Measurements from ENCODE around the gene COL13A1.
A peak's percentile ranks its signal among the peaks of the same experiment; 100 is the strongest.

COL13A1 gene

DNA sequence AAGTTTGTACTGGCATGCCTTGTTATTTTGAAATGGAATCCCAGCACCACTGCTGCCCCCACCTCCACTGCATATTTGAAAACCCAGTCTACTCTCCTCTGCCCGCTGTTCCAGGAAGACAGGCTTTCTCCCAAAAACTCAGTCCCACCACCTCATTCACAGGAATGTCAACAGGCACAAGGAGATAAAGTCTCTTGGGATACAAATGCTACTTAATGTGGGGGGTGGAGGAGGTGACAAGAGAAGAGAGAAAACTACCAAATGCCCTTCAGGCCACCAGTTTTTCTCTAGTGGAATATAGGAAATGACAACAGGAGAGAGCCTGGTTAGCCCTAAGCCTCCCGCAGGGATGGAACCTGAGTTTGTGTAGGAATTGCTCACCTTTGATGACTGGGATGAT, 1.0 kb upstream of the COL13A1 start:
- DNase-seq (ENCODE audit: extremely low spot score) = no peak
- POLR2A ChIA-PET = no interaction called here
- TF ChIP-seq, protein P1, sequence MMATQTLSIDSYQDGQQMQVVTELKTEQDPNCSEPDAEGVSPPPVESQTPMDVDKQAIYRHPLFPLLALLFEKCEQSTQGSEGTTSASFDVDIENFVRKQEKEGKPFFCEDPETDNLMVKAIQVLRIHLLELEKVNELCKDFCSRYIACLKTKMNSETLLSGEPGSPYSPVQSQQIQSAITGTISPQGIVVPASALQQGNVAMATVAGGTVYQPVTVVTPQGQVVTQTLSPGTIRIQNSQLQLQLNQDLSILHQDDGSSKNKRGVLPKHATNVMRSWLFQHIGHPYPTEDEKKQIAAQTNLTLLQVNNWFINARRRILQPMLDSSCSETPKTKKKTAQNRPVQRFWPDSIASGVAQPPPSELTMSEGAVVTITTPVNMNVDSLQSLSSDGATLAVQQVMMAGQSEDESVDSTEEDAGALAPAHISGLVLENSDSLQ (IDR thresholded peaks at IDR 0.05) = no peak
- TF ChIP-seq SP1 (IDR thresholded peaks at IDR 0.05) (no peak), BHLHE40 (IDR thresholded peaks at IDR 0.05; ENCODE audit: borderline replicate concordance) (no peak)
- CTCF ChIA-PET = interaction anchor here (0.8 to 3.1 kb wide), 7 partner anchors 11 to 156 kb away, joined by 3 to 33 read pairs (median 4); no protein-coding TSS in a partner anchor

DNA sequence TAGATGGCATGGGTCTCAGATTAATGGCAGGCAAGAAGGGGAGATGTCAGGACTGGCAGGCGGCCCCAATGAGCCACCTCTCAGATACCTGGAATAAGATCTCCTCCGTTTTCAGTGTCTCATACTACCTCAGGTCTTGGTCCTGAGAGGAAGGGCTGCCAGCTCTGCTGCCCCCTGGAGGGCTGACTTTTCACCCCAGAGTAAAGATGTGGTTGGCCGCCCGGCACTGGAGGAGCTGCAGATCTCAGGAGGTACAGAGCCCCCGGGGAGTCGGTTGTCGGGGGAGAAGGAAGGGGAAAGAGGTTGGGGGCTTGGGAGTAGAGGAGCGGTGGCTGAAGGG, 642 bp upstream of the COL13A1 start:
- DNase-seq (ENCODE audit: extremely low spot score) = peak; percentile 70

DNA sequence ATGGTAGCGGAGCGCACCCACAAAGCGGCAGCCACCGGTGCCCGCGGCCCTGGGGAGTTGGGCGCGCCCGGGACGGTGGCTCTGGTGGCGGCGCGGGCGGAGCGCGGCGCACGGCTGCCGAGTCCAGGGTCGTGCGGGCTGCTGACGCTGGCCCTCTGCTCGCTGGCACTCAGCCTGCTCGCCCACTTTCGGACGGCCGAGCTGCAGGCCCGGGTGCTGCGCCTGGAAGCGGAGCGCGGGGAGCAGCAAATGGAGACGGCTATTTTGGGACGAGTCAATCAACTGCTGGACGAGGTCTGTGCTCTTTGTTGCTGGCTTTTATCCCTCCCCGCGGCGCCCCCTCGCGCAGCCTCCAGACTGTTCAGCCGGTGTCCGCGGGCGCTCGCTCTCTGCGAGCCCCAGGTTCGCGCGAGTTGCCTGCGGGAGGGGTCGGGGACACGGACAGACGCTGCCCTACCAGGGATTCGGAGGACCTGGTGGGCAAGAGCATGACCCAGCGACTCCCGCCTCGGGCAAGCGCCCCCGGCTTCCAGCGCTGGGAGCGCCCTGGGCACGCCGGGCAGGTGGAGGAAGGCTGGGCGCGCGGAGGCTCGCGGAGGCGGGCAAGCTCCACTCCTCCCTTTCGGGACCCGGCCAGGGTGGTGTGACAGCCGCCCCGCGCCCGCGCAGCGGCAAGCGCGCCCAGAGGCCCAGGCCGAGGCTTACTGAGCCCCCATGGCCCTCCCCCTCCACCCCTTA, 887 bp downstream of the COL13A1 start:
- DNase-seq (ENCODE audit: extremely low spot score) = peak; percentile 62
- TF ChIP-seq SUZ12 (IDR thresholded peaks at IDR 0.05) (no peak), ELF4 (IDR thresholded peaks at IDR 0.05) (no peak), L3MBTL2 (conservative IDR thresholded peaks at IDR 0.05) (no peak), SP1 (IDR thresholded peaks at IDR 0.05) (no peak)
- TF ChIP-seq, protein P1 (IDR thresholded peaks at IDR 0.05) = peak; percentile 49
- POLR2A ChIA-PET = no interaction called here
- CTCF ChIA-PET = interaction anchor here (1.0 kb wide), 1 partner anchor 16 kb away, joined by 3 read pairs; no protein-coding TSS in a partner anchor

More for the DNA sequence above, 642 bp upstream of the COL13A1 start:
- TF ChIP-seq HDGF (IDR thresholded peaks at IDR 0.05; ENCODE audit: borderline replicate concordance) (no peak), SP1 (IDR thresholded peaks at IDR 0.05) (no peak), SUZ12 (IDR thresholded peaks at IDR 0.05) (no peak), FOXM1 (IDR thresholded peaks at IDR 0.05; ENCODE audit: borderline replicate concordance) (no peak), ARNT (IDR thresholded peaks at IDR 0.05) (no peak), LEF1 (IDR thresholded peaks at IDR 0.05; ENCODE audit: borderline replicate concordance) (no peak), ZNF384 (IDR thresholded peaks at IDR 0.05) (no peak), ELF4 (IDR thresholded peaks at IDR 0.05) (no peak), NFRKB (IDR thresholded peaks at IDR 0.05) (no peak), CTBP1 (IDR thresholded peaks at IDR 0.05; ENCODE audit: borderline replicate concordance) (no peak), TARDBP (IDR thresholded peaks at IDR 0.05) (no peak), FOXA1 (IDR thresholded peaks at IDR 0.05) (no peak), L3MBTL2 (conservative IDR thresholded peaks at IDR 0.05) (no peak), BHLHE40 (IDR thresholded peaks at IDR 0.05; ENCODE audit: borderline replicate concordance) (no peak), FOXK2 (IDR thresholded peaks at IDR 0.05) (no peak)
- TF ChIP-seq, protein P1 (IDR thresholded peaks at IDR 0.05) = no peak
- ChIA-PET POLR2A (no interaction called here), CTCF (interaction anchor here (0.6 to 3.1 kb wide), 12 partner anchors 12 to 995 kb away, joined by 3 to 33 read pairs (median 3); no protein-coding TSS in a partner anchor)

DNA sequence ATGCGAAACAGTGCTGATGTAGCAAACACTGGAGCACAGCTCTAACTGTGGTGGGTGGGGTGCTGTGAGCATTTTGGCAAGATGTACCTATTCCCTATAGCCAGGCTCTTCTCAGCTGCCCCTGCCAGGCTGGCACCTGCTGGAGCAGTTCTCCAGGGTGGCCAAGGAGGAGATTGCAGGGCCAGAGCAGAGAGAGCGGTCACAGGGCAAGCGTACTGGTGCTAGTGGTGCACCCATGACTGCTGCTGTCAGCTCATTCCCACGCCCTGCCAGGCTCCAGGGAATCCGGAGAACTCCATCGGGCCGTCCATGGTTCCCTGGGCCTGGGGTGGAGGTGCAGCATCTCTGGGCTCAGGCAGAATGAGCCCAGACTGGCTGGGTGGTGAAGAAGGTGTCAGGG, 2.1 kb downstream of the COL13A1 start:
- ChIA-PET CTCF (interaction anchor here (0.6 to 0.7 kb wide), 2 partner anchors 10 to 111 kb away, joined by 3 read pairs; no protein-coding TSS in a partner anchor), POLR2A (no interaction called here)
- DNase-seq (ENCODE audit: extremely low spot score) = no peak
- no peak for TF ChIP-seq ELF4 (IDR thresholded peaks at IDR 0.05)
- no peak for TF ChIP-seq SP1 (IDR thresholded peaks at IDR 0.05)
- TF ChIP-seq L3MBTL2 (conservative IDR thresholded peaks at IDR 0.05) = no peak
- TF ChIP-seq CTBP1 (IDR thresholded peaks at IDR 0.05; ENCODE audit: borderline replicate concordance) = no peak
- TF ChIP-seq HDGF (IDR thresholded peaks at IDR 0.05; ENCODE audit: borderline replicate concordance) = no peak
- TF ChIP-seq FOXM1 (IDR thresholded peaks at IDR 0.05; ENCODE audit: borderline replicate concordance) = no peak
- TF ChIP-seq, protein P1 (IDR thresholded peaks at IDR 0.05) = no peak
- TF ChIP-seq SUZ12 (IDR thresholded peaks at IDR 0.05) = no peak

DNA sequence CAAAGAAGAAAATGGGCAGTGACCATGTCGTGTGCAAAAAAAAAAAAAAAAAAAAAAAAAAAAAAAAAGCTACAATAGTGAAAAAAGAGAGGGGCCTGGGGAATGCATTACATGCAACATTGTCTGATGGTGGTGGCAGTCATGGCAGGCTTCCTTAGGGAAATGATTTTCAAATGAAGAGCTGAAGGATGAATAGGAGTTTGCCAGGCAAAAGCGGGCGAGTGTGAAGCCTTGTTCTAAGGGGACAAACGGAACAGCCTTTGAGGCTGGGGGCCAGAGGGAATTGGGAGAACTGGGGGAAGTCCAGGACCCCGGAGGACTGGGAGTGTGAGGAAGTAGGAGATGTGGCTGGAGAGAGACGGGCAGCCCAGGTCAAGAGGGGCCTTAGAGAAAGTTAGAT, 3.1 kb downstream of the COL13A1 start:
- DNase-seq (ENCODE audit: extremely low spot score) = no peak
- CTCF ChIA-PET = no interaction called here
- TF ChIP-seq ELF4 (IDR thresholded peaks at IDR 0.05) (no peak), CTBP1 (IDR thresholded peaks at IDR 0.05; ENCODE audit: borderline replicate concordance) (no peak), LEF1 (IDR thresholded peaks at IDR 0.05; ENCODE audit: borderline replicate concordance) (no peak), NFRKB (IDR thresholded peaks at IDR 0.05) (no peak), SUZ12 (IDR thresholded peaks at IDR 0.05) (no peak), FOXM1 (IDR thresholded peaks at IDR 0.05; ENCODE audit: borderline replicate concordance) (no peak), FOXK2 (IDR thresholded peaks at IDR 0.05) (no peak), TARDBP (IDR thresholded peaks at IDR 0.05) (no peak), BHLHE40 (IDR thresholded peaks at IDR 0.05; ENCODE audit: borderline replicate concordance) (no peak), SP1 (IDR thresholded peaks at IDR 0.05) (no peak), HDGF (IDR thresholded peaks at IDR 0.05; ENCODE audit: borderline replicate concordance) (no peak), FOXA1 (IDR thresholded peaks at IDR 0.05) (no peak)
- TF ChIP-seq, protein P1 (IDR thresholded peaks at IDR 0.05) = no peak
- POLR2A ChIA-PET = no interaction called here

Data from HEK293T (cell line).